AML-193 (cell line): ENCODE data around the gene L3MBTL4.
"Not testable (repeated sequence)": the region's sequence is repeated elsewhere in the genome, so short reads cannot be mapped to it uniquely, and the experiment has no call there.

Experiments
- DNase-seq, 2 experiments: peaks; one replicate each; lab custom pipeline; 2025; lab: John Stamatoyannopoulos, UW

The L3MBTL4 gene

GRCh38 chr18:6310714-6311113, 104.0 kb downstream of the L3MBTL4 start:
- DNase-seq: no peak

GRCh38 chr18:6297875-6298274, 116.8 kb downstream of the L3MBTL4 start:
- no peak for DNase-seq

- peak; percentile 24 to 33 for DNase-seq
These were observed 120.4 kb downstream of the L3MBTL4 start for GRCh38 chr18:6294148-6294784.

- DNase-seq: no peak
These were observed 124.9 kb downstream of the L3MBTL4 start for GRCh38 chr18:6289843-6290242.

- no peak for DNase-seq
These were observed 128.1 kb downstream of the L3MBTL4 start for GRCh38 chr18:6286585-6286984.

GRCh38 chr18:6284761-6285160, 129.9 kb downstream of the L3MBTL4 start:
- DNase-seq: no peak

GRCh38 chr18:6284300-6284699, 130.4 kb downstream of the L3MBTL4 start:
- no peak for DNase-seq

- DNase-seq: no peak
These were observed 132.8 kb downstream of the L3MBTL4 start for GRCh38 chr18:6281874-6282273.

GRCh38 chr18:6280211-6280743, 134.4 kb downstream of the L3MBTL4 start:
- DNase-seq: no peak

- DNase-seq: no peak
These were observed 135.4 kb downstream of the L3MBTL4 start for GRCh38 chr18:6279308-6279707.

GRCh38 chr18:6273423-6273822, 141.3 kb downstream of the L3MBTL4 start:
- no peak for DNase-seq

- DNase-seq: not testable (repeated sequence)
These were observed 142.6 kb downstream of the L3MBTL4 start for GRCh38 chr18:6272144-6272543.

- DNase-seq: no peak
These were observed 143.1 kb downstream of the L3MBTL4 start for GRCh38 chr18:6271585-6271984.

GRCh38 chr18:6270771-6271216, 143.9 kb downstream of the L3MBTL4 start:
- DNase-seq: no peak

GRCh38 chr18:6269660-6270332, 144.9 kb downstream of the L3MBTL4 start:
- no peak for DNase-seq

- no peak for DNase-seq
These were observed 148.5 kb downstream of the L3MBTL4 start for GRCh38 chr18:6266212-6266611.

- no peak for DNase-seq
These were observed 152.8 kb downstream of the L3MBTL4 start for GRCh38 chr18:6261938-6262337.

GRCh38 chr18:6259324-6259723, 155.4 kb downstream of the L3MBTL4 start:
- not testable (repeated sequence) for DNase-seq

GRCh38 chr18:6257950-6258349, 156.8 kb downstream of the L3MBTL4 start:
- DNase-seq: no peak

GRCh38 chr18:6256521-6256920, 158.2 kb downstream of the L3MBTL4 start:
- DNase-seq: no peak

GRCh38 chr18:6255886-6256285, 158.8 kb downstream of the L3MBTL4 start:
- DNase-seq: no peak

GRCh38 chr18:6255116-6255705, 159.5 kb downstream of the L3MBTL4 start:
- no peak for DNase-seq

GRCh38 chr18:6254456-6254855, 160.3 kb downstream of the L3MBTL4 start:
- DNase-seq: no peak
